GM21390 (cell line): Measurements from ENCODE around the gene BCL11A.
A peak's percentile ranks its signal among the peaks of the same experiment; 100 is the strongest.
"Not testable (repeated sequence)": the region's sequence is repeated elsewhere in the genome, so short reads cannot be mapped to it uniquely, and the experiment has no call there.

Source experiments
- ATAC-seq: cut with Tn5 transposase; IDR thresholded peaks from one replicate; pipeline ENCODE4 v1.9.1; 2021; ENCODE audit not compliant: unreplicated experiment

BCL11A gene

DNA sequence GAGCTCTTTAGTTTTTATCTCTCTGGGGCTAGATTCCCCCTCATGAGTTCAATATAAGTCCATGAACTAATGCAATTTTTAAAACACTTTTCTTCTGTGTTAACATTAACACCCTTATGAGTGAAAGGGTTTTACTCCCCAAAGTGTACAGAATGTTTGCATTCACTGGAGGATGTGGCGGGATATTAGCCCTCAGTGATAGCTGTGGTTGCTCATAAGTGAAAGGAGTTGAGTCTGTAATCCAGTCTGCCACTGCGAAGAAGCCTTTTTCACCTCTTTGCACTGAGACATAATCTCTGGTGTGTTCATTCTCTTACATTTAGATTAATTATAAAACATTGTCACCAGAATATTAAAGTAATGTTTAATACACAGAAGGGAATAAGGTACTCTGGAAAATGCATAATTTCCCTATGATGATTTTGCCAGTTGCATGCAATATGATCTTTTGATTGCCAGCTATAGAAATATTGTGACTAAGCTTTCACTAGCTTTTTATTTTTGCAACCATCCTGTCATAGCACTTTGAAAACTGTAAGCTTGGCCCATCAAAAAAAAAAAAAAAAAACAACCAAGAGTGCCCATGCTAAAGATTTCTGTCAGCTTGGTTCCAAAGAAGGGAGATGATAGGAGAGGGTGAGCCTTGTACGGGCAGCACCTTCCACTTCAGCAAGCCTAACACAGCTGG, 113.2 kb downstream of the BCL11A start:
- peak; percentile 19 for ATAC-seq

DNA sequence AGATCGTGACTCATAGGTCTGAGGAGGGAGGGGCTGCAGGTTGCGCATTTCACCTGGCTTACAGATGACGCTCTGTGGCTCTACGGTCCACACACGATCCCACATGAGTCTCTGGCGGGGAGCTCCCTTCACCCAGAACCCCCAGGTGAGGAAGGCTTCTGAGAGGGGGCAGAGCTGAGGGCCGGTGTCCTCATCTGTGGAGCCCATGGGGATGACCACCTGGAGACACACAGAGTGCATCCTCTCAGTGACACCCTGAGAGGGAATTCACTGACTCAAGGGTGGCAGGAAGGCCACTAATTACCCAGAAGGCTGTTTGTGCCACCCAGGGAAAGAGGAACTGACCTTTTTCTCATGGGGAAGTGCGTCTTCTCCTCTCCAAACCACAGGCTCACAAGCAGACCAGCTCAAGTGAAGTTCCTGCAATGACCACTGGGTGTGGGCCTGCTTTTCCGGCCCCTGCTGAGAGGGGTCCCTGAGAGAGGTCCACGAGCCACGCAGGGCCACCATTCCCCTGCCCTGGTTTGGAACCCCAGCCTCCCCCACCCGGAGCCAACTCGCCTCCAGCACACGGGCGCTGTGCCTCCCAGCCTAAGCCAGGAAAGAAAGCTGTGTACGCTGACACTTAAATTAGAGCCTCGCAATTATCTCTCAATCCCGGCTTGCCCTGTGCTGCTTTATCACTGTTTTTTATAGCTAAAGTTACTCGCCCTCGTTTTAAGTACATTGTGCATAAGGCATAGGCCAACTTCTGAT, 114.1 kb downstream of the BCL11A start:
- peak; percentile 99 for ATAC-seq

DNA sequence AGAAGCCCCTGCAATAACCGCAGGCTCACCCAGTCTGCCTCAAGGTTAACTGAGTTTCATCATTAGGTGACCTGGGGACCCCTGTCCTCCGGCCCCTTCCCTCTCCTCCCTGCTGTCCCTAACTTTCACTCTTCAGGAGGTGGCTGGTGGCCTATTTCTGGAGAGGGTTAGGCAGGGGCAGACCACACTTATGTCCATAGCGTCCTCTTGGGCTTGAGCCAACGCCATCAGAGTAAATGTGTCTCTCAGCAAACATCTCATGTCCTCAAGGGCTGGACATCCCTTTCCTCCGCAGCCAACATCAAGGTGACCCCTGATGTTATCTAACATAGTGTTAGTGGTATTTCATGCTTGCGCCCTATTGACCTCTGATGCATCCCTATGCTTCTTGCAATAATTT, 114.8 kb downstream of the BCL11A start:
- no peak for ATAC-seq

DNA sequence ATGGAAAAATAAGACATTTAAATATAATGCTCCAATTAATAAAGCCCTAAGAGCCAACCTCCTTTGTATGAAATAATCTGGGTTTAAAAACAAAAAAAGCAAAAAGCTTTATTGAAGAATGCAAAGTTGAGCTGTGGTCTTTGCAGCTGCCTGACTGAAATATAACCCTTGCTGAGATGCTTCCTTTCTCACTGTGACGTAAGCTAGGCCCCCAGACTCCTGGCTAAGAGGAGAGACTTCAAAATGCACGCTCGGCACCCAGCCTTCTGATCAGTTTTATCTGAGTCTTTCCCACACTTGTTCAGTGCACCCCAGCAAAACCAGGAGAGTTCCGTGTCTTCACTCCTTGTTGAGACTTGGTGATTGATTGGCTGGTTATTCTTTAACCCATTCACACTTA, 115.3 kb downstream of the BCL11A start:
- ATAC-seq, result no peak

DNA sequence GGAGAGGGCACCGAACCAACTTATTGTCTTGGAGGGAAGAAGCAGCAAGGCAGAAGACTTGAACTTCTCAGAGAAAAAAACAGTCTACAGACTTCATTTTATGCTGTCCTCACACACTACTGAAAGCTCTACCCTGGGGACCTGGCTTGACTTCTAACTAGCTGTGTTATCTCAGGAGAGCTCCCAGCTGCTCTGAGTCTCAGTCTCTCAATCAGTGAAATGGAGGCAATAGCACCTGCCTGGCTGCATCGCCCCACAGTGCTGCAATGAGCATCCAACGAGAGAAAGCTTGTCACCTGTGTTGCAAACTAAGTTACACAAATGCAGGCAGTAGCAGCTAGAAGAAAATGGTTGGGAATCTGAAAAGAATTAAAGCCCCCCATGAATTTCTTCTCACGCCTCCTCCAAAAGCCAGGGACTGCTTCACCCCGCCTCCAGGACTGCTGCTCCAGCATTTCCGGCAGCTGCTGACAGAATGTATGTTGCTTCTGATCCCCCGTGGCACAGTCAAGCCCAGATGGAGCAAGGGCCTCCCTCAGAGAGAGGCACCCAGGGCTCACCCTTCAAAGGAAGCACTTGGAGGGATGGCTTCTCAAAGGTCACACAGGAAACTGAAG, 116.3 kb downstream of the BCL11A start:
- ATAC-seq, result no peak

DNA sequence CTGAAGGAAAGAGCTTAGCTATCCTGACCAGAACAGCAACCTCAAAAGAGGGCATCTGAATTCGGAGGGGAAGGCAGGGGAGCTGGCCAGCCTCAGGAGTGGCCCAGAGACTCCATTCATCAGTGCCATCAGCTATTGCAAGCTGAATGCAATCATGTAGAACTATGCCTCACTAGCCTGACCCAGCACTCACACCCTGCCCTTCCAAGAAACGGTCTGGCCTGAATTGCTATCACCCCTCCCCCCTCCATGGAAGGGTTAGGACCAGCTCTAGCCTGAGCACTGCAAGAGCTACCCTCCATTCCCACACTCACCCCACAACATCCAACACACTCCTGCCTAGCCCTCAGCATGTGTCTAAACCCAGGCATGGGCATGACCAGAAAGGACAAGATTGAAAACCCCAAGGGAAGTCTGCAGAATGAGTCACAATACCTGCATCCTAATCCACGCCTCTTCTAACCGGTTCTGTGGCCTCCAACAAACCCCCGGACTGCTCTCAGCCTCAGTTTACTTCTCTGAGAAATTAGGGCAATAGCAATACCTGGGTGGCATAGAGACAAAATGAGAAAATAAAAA, 120.3 kb downstream of the BCL11A start:
- ATAC-seq, result no peak

DNA sequence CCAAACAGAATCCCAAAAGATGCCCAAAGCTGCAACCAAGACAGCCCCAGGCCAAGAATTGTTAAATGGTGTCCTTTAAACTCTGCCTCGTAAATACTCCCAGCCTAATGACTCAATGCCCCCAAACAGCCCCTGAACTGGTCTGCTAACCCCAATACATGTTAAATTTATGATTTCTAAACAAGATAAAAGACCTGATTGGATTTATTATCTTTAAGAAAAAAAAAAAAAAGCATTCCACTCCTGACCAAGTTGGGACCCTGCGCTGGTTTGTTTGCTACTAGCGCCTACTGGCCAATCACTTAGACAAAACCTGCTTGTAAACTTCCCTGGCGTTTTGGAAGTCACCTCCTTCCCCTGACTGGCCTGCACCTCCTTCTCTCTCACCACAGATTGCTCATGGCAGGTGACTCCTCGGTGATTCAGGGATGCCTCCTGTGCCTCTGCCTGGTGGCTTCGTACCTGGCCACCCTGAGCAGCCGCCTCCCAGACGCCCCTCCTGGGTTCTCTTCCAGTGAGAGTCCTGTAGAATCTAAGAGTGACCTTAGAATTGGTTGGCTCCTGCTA, 121.3 kb downstream of the BCL11A start:
- ATAC-seq, result no peak

DNA sequence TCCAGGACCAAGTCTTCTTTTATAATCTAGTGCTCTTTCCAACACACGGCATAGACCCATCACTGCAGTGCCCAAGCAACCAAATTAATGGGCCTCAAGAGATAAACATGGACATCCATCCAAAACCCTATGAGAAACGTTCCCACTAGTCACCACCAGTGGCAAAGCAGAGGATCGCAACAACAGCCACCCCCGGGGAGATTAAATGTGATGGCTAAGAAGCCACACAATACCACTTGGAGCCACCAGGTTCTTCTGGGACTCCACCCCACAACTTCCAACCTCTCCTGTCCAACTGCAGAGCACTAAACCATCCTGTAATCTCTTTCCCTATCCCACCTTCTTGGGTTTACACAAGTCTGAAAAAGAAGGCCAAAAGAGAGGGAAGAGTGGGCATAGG, 123.8 kb downstream of the BCL11A start:
- no peak for ATAC-seq

DNA sequence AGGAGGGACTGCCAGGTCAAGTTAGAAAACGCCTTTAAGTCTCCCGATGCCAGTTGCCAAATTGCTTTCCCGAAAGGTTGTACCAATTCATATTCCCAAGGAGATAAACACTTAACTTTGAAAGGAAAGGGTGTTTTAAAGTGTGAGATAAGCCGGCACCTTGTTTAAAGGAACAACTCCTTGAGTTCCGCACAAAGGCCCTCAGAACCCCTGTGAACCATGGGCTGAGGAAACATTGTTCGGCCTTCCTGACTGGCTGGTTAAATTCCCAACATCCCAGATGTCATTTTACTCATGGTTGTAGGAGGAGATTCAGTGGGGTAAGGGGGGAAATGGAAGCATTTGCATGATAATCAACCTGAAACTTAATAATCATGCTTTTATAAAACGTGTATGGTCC, 126.6 kb downstream of the BCL11A start:
- no peak for ATAC-seq

DNA sequence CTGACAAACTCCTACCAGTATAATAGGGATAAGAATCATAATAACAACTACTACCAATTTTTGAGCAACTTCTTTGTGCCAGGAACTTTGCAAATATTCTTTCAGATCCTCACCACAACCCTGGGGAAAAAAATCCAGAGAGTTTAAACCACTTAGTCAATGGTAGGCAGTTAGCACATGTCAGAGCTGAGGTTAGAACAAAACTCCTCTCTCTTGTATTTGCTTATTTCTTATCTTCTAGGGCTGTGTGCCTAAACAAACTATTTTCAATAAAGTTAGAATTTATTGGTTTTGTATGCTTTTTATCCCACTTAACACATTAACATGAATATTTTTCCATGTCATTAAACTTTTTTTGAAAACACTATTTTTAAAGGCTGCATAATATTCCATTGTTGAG, 127.1 kb downstream of the BCL11A start:
- ATAC-seq, result no peak

DNA sequence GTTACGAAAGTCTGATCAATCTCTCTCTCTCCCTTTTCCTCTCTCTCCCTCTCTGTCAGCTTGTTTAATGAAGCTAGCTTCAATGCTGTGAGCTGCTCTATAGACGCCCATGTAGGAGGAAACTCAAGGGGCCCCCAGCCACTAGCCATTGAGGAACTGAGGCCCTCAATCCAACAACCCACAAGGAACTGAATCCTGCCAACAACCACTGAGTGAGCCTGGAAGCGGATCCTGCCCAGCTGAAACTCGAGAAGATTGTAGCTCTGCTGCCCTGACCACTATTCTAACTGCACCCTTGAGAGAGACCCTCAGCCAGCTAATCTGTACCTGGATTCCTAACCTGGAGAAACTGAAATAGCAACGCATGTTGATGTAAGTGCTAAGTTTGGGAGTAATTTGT, 129.2 kb downstream of the BCL11A start:
- no peak for ATAC-seq

DNA sequence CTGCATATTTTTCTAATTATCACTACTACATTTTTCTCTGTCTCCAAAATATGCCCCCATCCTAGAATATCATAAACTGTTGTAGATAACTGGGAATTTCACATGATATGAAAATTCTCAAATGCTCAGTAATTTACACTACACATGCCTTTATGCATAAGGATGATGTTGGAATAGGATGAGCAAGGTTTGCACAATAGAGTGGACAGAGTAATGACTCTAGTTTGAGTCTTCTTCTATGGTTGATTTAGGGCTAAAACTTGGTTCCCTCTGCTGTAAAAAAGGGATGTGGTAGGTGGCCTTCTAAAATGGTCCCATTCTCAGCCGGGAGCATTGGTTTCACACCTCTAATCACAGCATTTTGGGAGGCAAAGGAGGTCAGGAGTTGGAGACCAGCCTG, 129.9 kb downstream of the BCL11A start:
- no peak for ATAC-seq

DNA sequence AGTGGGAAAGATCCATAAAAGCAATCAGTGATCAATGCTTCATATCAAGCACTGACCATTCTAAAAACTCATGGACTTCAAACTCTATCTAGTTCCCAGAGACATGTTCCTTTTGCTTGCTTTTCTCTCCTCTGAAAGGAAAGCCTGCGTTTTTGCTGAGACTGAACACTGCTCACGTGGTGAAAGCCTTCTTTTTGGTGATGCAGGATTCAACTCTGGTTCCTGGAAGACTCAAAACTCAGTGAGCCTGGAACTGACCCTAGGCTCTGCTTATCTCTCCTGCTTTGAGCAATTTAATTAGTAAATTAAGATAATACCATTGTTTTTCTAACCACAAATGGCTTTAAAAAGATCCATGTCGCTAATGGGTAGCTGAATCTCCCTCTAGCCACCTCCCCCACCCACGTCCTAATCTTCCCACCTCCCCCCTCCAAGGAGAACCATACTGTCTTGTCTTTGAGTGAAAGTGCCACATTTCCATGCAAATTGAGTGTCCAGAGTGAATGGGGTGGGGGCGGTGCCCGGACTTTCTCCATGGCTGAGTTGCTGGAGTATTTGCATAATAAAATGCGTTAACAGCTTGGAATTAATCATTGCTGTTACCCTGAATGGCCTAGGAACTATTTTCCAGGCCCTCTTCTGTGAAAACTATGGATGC, 130.5 kb downstream of the BCL11A start:
- no peak for ATAC-seq

DNA sequence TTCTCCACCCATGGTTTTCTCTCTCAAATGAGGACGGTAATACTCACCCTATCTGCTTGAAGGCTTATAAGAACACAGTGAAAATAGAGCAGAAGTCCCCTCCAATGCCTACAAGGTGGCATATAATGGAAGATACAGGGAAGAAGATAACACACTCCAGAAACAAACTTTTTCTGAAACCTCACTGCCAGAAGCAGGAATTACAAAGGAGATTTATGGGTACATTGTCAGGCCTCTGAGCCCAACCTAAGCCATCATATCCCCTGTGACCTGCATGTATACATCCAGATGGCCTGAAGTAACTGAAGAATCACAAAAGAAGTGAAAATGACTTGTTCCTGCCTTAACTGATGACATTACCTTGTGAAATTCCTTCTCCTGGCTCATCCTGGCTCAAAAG, 136.2 kb downstream of the BCL11A start:
- not testable (repeated sequence) for ATAC-seq

DNA sequence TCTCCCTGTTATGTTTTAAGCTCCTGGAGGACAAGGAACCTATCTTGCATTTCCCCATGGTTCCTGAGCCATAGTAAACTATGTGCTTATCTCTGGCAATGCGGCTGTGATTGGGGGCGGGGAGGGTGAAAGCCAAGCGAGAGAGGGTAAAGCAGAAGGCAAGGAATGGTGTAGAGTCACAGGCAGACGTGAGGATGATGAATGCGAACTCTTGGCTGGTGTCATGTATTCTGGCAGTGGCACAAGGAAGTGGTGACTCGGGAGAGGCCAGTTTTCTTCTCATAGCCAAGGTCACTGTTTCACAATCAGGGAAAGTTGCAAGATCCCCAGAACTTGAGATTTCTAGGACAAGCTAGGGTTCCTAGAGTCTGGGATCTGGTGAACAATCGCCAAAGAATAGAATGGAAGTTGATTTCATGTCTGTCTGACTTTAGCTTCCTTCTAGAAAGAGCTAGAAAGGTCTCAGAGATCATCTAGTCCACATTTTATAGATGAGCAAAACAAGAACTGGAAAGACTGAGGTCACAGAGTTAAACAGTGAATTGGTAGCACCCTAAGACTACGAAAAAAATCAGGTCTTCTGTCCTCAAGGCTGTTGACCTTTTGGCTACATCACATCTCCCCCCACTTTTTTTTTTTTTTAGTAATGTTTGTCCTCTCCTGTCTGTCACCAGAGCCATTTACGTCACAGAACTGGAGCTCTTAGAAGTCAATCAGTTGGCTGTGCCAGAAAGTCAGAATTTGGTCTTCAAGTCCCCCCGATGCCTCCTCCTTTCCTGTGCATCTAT, 137.0 kb downstream of the BCL11A start:
- no peak for ATAC-seq

DNA sequence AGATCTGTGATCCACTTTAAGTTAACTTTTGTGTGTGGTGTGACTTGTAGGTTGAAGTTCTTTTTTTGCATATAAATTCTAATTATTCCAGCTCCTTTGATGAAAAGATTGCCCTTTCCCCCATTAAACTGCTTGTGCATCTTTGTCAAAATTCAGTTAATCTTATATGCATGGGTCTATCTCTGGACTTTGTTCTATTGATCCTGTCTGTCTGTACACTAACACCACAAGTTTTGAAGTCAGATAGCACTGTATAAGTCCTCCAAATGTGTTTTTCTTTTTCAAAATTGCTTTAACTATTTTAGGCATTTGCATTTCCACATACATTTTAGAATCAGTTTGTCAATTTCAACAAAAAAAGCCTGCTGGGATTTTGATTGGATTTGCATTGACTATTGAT, 137.6 kb downstream of the BCL11A start:
- no peak for ATAC-seq

DNA sequence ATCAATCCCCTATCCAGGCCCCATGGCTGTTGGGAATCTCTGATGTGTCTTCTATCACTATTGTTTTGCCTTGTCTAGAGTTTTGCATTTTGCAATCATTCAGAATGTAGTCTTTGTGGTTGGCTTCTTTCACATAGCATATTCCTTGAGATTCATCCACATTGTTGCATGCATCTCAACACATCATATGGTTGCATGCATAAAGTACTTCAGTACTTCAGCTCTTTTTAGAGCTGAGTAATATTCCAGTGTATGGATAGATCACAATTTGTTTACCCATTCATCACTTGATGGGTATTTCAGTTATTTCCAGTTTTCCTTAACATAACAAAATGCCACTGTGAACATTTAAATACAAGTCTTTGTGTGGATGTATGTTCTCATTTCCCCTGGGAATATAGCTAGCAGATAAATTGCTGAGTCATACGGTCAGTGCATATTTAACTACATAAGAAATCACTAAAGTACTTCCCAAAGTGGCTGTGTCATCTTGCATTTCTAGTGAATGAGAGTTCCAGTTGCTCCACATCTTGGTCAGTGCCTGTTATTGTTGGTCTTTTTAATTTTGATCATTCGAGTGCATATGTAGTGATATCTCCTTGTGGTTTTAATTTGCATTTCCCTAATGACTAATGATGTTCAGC, 138.8 kb downstream of the BCL11A start:
- ATAC-seq, result no peak

DNA sequence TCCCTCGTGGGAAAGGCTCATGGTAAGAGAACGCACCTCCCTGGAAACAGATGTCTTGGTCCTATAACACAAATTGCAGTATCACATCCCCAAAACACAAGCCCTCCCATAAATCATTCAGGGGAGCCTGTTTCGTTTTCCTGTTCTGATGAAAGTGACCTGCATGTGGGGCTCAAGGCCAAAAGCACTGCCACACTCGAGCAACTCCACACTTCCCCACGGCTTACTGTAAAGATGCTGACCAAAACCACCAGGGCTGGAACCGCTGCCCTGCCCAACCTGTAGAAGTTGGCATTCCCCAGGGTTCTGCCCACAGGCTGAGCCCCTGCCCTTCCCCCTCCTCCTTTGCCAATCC, 139.7 kb downstream of the BCL11A start:
- peak; percentile 81 for ATAC-seq

DNA sequence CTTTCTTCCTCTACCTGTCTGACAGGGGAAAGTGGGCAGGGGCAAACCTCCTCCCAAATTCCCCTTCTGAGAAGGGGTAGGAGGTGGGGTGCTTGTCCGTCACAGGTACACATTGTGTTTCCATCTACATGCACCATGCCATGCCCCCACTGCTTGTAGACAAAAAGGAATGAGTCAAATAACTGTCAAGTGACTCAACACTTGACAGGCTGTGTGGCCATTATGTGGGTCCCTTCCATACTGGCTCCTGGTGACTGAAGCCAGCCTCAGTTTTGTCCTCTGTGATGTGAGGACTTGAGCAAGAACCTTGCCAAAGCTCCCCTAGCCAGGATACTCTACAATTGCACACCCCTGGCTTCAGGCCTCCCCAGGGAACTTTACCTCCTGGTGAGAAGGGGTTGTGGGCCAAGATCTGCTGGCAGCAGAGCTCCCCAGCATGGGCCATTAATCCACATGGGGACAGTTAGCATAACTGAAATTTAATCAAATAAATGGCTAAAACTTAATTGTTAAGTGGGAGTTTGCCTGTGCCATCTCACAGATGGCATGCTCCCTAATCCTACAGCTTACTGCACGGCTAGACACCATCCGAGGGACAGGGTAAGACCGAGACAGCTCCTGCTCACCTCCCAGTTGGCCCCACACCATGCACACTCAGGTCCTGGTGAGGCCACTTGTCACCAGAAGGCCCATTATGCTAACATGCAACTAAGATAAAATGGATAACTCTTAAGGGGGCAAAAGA, 140.2 kb downstream of the BCL11A start:
- no peak for ATAC-seq
